Measurements from ENCODE around the gene SLC36A4. TPM values are rescaled to one million over a fixed set of nuclear protein-coding genes. Genes with fewer than 3 reads are reported as not detected.
A peak's percentile ranks its signal among the peaks of the same experiment; 100 is the strongest.
"Not testable (repeated sequence)": the region's sequence is repeated elsewhere in the genome, so short reads cannot be mapped to it uniquely, and the experiment has no call there.

SLC36A4 gene
- 10 to 100 TPM in 1 of 2 donors, 1 to 10 TPM in 1; 6.3 to 15.5 TPM for total RNA-seq

- DNase-seq (ENCODE audit: low spot score): peak; percentile 90
- intact Hi-C loops (cut with DNase I): no loop called here
- TF ChIP-seq POLR2A (IDR thresholded peaks at IDR 0.05): peak; percentile 52
- TF ChIP-seq POLR2AphosphoS5 (IDR thresholded peaks at IDR 0.05): peak; percentile 73
- no peak for TF ChIP-seq CTCF (IDR thresholded peaks at IDR 0.05)
- Histone ChIP-seq H3K4me1 (replicated peaks) (no peaks in the 10 kb centered on the region), H3K27me3 (replicated peaks; ENCODE audit: insufficient read depth) (no peaks in the 10 kb centered on the region), H3K36me3 (no peaks in the 10 kb centered on the region), H3K9me3 (no peaks in the 10 kb centered on the region), H3K27ac (peak within 1 kb of the TSS; percentile 93 to 96), H3K4me3 (peak within 1 kb of the TSS; percentile 78 to 81)
- WGBS: under 1% methylated on average over 68 of the region's 81 CpGs
These were observed at the start of gene SLC36A4 for GRCh38 chr11:93197380-93198214. Gene SLC36A4 (minus strand): TSS chr11:93197991. CDS start chr11:93197832, 159 bp downstream.

GRCh38 chr11:93246790-93247189 is 49.0 kb upstream of the SLC36A4 start:
- intact Hi-C loops (cut with DNase I); H3K4me3 ChIP-seq; H3K27me3 ChIP-seq (replicated peaks; ENCODE audit: insufficient read depth); H3K9me3 ChIP-seq; H3K36me3 ChIP-seq; DNase-seq (ENCODE audit: low spot score); H3K27ac ChIP-seq; H3K4me1 ChIP-seq (replicated peaks): not testable (repeated sequence)
- WGBS: 96% methylated on average over 3 of the region's 3 CpGs

- H3K27ac ChIP-seq: no peak overlapping the region
- no peak overlapping the region for H3K4me3 ChIP-seq
- no peaks in the 10 kb centered on the region for H3K4me1 ChIP-seq (replicated peaks)
- no peak for DNase-seq (ENCODE audit: low spot score)
- H3K36me3 ChIP-seq: no peaks in the 10 kb centered on the region
- no peaks in the 10 kb centered on the region for H3K27me3 ChIP-seq (replicated peaks; ENCODE audit: insufficient read depth)
- no peak for TF ChIP-seq POLR2A (IDR thresholded peaks at IDR 0.05)
- H3K9me3 ChIP-seq: no peaks in the 10 kb centered on the region
- WGBS: 89% methylated on average over 1 of the region's 1 CpG
- intact Hi-C loops (cut with DNase I): no loop called here
These were observed 46.2 kb upstream of the SLC36A4 start for GRCh38 chr11:93244018-93244417.

GRCh38 chr11:93239966-93240365 is 42.2 kb upstream of the SLC36A4 start:
- no peak for DNase-seq (ENCODE audit: low spot score)
- no peaks in the 10 kb centered on the region for H3K27me3 ChIP-seq (replicated peaks; ENCODE audit: insufficient read depth)
- H3K4me1 ChIP-seq (replicated peaks): no peaks in the 10 kb centered on the region
- H3K4me3 ChIP-seq: no peak overlapping the region
- 73% methylated on average over 3 of the region's 3 CpGs for WGBS
- H3K36me3 ChIP-seq: no peaks in the 10 kb centered on the region
- H3K9me3 ChIP-seq: no peaks in the 10 kb centered on the region
- intact Hi-C loops (cut with DNase I): loop anchor here (10.0 kb wide), 1 partner anchor 295 kb away; no protein-coding TSS in a partner anchor
- H3K27ac ChIP-seq: no peak overlapping the region
- TF ChIP-seq POLR2A (IDR thresholded peaks at IDR 0.05): no peak
- no peak for TF ChIP-seq CTCF (IDR thresholded peaks at IDR 0.05)
- no peak for TF ChIP-seq POLR2AphosphoS5 (IDR thresholded peaks at IDR 0.05)

- no peak for DNase-seq (ENCODE audit: low spot score)
- no peaks in the 10 kb centered on the region for H3K36me3 ChIP-seq
- TF ChIP-seq POLR2A (IDR thresholded peaks at IDR 0.05): no peak
- TF ChIP-seq POLR2AphosphoS5 (IDR thresholded peaks at IDR 0.05): no peak
- no peak for TF ChIP-seq CTCF (IDR thresholded peaks at IDR 0.05)
- no peaks in the 10 kb centered on the region for H3K27me3 ChIP-seq (replicated peaks; ENCODE audit: insufficient read depth)
- intact Hi-C loops (cut with DNase I): loop anchor here (10.0 kb wide), 1 partner anchor 294 kb away; no protein-coding TSS in a partner anchor
- H3K4me1 ChIP-seq (replicated peaks): no peaks in the 10 kb centered on the region
- whole genome bisulfite sequencing: 95% methylated on average over 2 of the region's 2 CpGs
- H3K4me3 ChIP-seq: no peak overlapping the region
- H3K27ac ChIP-seq: no peak overlapping the region
- no peaks in the 10 kb centered on the region for H3K9me3 ChIP-seq
These were observed 41.2 kb upstream of the SLC36A4 start for GRCh38 chr11:93238956-93239355.

Measured in prostate gland (tissue), 2 donors.